WTC11 (cell line): ENCODE results near the gene RAPGEF6.

Experiments used
- ATF3 ChIP-seq: sonication (generic); formaldehyde crosslinking; conservative IDR thresholded peaks from 2 replicates; pipeline ENCODE4 v1.8.1; 2022; ENCODE audit warnings: mild to moderate bottlenecking, missing genetic modification reagents
- CTCF ChIP-seq: fragments of 200-600 bp; IDR thresholded peaks from 2 replicates; pipeline ENCODE4 v1.8.0; 2022; ENCODE audit warnings: antibody characterized with exemption
- JUN ChIP-seq: sonication (generic); formaldehyde crosslinking; IDR thresholded peaks from 2 replicates; pipeline ENCODE4 v1.8.0; 2023; ENCODE audit warnings: mild to moderate bottlenecking, missing genetic modification reagents
- SP1 ChIP-seq: sonication (generic); formaldehyde crosslinking; conservative IDR thresholded peaks from 2 replicates; pipeline ENCODE4 v1.8.1; 2022; ENCODE audit warnings: missing genetic modification reagents
- USF1 ChIP-seq: sonication (generic); formaldehyde crosslinking; IDR thresholded peaks from 2 replicates; pipeline ENCODE4 v1.8.0; 2022; ENCODE audit warnings: mild to moderate bottlenecking, missing genetic modification reagents
- USF2 ChIP-seq: sonication (generic); formaldehyde crosslinking; IDR thresholded peaks from 2 replicates; pipeline ENCODE4 v1.8.1; 2023; ENCODE audit warnings: mild to moderate bottlenecking, missing genetic modification reagents, moderate library complexity
- ZNF121 ChIP-seq: sonication (generic); formaldehyde crosslinking; IDR thresholded peaks from 2 replicates; pipeline ENCODE4 v1.8.0; 2023; ENCODE audit warnings: missing genetic modification reagents
- ZNF232 ChIP-seq: sonication (generic); formaldehyde crosslinking; IDR thresholded peaks from 2 replicates; pipeline ENCODE4 v1.8.0; 2022; ENCODE audit warnings: mild to moderate bottlenecking, missing genetic modification reagents

- no peak for TF ChIP-seq JUN (CRISPR knock-in tag)
- TF ChIP-seq CTCF: no peak
- no peak for TF ChIP-seq ZNF232 (CRISPR knock-in tag)
- TF ChIP-seq USF2: no peak
- TF ChIP-seq ATF3 (CRISPR knock-in tag): no peak
- TF ChIP-seq SP1 (CRISPR knock-in tag): no peak
- no peak for TF ChIP-seq USF1 (CRISPR knock-in tag)
- TF ChIP-seq ZNF121 (CRISPR knock-in tag): no peak
Observed at GRCh38 chr5:131530706-131531331, 104.2 kb downstream of the RAPGEF6 start.
